ENCODE results near the gene GCN1. TPM values are rescaled to one million over a fixed set of nuclear protein-coding genes. Genes with fewer than 3 reads are reported as not detected.
A peak's percentile ranks its signal among the peaks of the same experiment; 100 is the strongest.

GCN1 gene
- total and polyA plus RNA-seq, 8 donors: 51.8 to 89.4 (median 57.9) TPM

- H3K9me3 ChIP-seq: no peaks in the 10 kb centered on the region
- no peak for ATAC-seq
- no peak overlapping the region for H3K4me3 ChIP-seq
- H3K4me1 ChIP-seq: peaks cover 0 to 21% of the 10 kb centered on the region in 2 donors
- H3K36me3 ChIP-seq: no peaks in the 10 kb centered on the region
- no peak for TF ChIP-seq CTCF (IDR thresholded peaks at IDR 0.05)
- peak overlapping the region in 1 of 2 donors; percentile 82 for H3K27ac ChIP-seq
- no peaks in the 10 kb centered on the region for H3K27me3 ChIP-seq
- DNase-seq: no peak
- intact Hi-C loops (cut with DNase I): no loop called here
Measured at GRCh38 chr12:120085920-120086645, 108.4 kb downstream of the GCN1 start.

GRCh38 chr12:120081641-120082040, 112.9 kb downstream of the GCN1 start:
- no peaks in the 10 kb centered on the region for H3K9me3 ChIP-seq
- DNase-seq: no peak
- no peaks in the 10 kb centered on the region for H3K36me3 ChIP-seq
- H3K4me1 ChIP-seq: peaks cover 0 to 6% of the 10 kb centered on the region in 2 donors
- no peak overlapping the region for H3K4me3 ChIP-seq
- ATAC-seq: no peak
- H3K27me3 ChIP-seq: no peaks in the 10 kb centered on the region
- no peak overlapping the region for H3K27ac ChIP-seq
- no peak for TF ChIP-seq CTCF (IDR thresholded peaks at IDR 0.05)
- intact Hi-C loops (cut with DNase I): no loop called here

- Histone ChIP-seq H3K4me3 (no peak overlapping the region), H3K27me3 (no peaks in the 10 kb centered on the region), H3K4me1 (no peaks in the 10 kb centered on the region), H3K36me3 (no peaks in the 10 kb centered on the region), H3K27ac (no peak overlapping the region), H3K9me3 (no peaks in the 10 kb centered on the region)
- intact Hi-C loops (cut with DNase I): no loop called here
- TF ChIP-seq CTCF (IDR thresholded peaks at IDR 0.05): no peak
- no peak for DNase-seq
- ATAC-seq: no peak
Measured at GRCh38 chr12:120079411-120080400, 114.8 kb downstream of the GCN1 start.

GRCh38 chr12:120078868-120079267, 115.6 kb downstream of the GCN1 start:
- intact Hi-C loops (cut with DNase I): no loop called here
- H3K27me3 ChIP-seq: no peaks in the 10 kb centered on the region
- TF ChIP-seq CTCF (IDR thresholded peaks at IDR 0.05): no peak
- no peaks in the 10 kb centered on the region for H3K9me3 ChIP-seq
- no peak for ATAC-seq
- no peak overlapping the region for H3K4me3 ChIP-seq
- DNase-seq: no peak
- H3K36me3 ChIP-seq: no peaks in the 10 kb centered on the region
- no peak overlapping the region for H3K27ac ChIP-seq
- H3K4me1 ChIP-seq: no peaks in the 10 kb centered on the region

GRCh38 chr12:120077260-120077659, 117.3 kb downstream of the GCN1 start:
- Histone ChIP-seq H3K36me3 (no peaks in the 10 kb centered on the region), H3K27ac (no peak overlapping the region), H3K9me3 (no peaks in the 10 kb centered on the region), H3K27me3 (no peaks in the 10 kb centered on the region), H3K4me3 (no peak overlapping the region), H3K4me1 (no peaks in the 10 kb centered on the region)
- no peak for TF ChIP-seq CTCF (IDR thresholded peaks at IDR 0.05)
- intact Hi-C loops (cut with DNase I): no loop called here
- ATAC-seq: no peak
- DNase-seq: no peak
